Gastroesophageal sphincter (tissue), 3 donors: ENCODE data around the gene DENND6A.

Experiments used
- CTCF ChIP-seq, 4 experiments: fragments of 200-600 bp in 2 of 4; fragments of 450-650 bp in 2 of 4; sonication (generic) in 1 of 4; IDR thresholded peaks; one replicate each; pipeline ENCODE4 v1.5.1; 2017 to 2019; ENCODE audit warnings: antibody characterized with exemption in 4 of 4, mild to moderate bottlenecking in 2 of 4, moderate library complexity in 2 of 4
- POLR2A ChIP-seq, 2 donors: fragments of 450-650 bp; IDR thresholded peaks; one replicate each; pipeline ENCODE4 v1.6.1; 2017; ENCODE audit warnings: antibody characterized with exemption in 2 of 2, mild to moderate bottlenecking in 2 of 2, moderate library complexity in 1 of 2

GRCh38 chr3:57644740-57645139, 48.1 kb downstream of the DENND6A start:
- TF ChIP-seq CTCF (IDR thresholded peaks at IDR 0.05): no peak
- TF ChIP-seq POLR2A (IDR thresholded peaks at IDR 0.05): no peak
